Right lobe of liver (tissue), 4 donors: ENCODE measurements around the gene IL1RAPL1.

Source experiments
- POLR2A ChIP-seq: fragments of 450-650 bp; IDR thresholded peaks from one replicate; pipeline ENCODE4 v1.6.1; 2017; ENCODE audit warnings: antibody characterized with exemption, mild to moderate bottlenecking
- TF ChIP-seq, protein P1 (sequence below), 4 donors: fragments of 200-600 bp in 3 of 4; fragments of 450-650 bp in 1 of 4; IDR thresholded peaks; one replicate each; pipeline versions ENCODE4 v1.5.1 to v1.8.0; 2016 to 2022; ENCODE audit warnings: antibody characterized with exemption in 4 of 4, mild to moderate bottlenecking in 2 of 4
- donor health status: DM: no; HTN: no; CAD: no.
- donor health status: DM: no; HTN: no; CAD: no.
- donor health status: DM: no; HTN: yes; CAD: no.

DNA sequence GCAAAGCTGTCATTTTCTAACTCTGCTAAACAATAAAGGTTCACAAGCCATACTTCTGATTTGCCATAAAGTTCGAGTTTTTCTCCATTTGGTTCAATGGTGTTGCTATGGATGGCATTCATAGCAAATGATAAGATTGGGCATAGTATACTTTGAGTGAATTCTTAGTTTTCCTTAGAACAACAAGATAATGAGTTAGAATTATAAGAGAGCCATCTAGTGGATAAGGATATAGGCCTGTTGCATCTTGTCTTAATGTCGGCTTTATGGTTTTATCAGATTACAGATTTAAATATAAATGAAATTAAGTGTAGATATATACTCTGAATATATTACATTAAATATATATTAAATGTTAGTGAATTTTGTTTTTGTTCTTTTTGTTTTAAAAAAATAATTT, 644.6 kb downstream of the IL1RAPL1 start:
- no peak for TF ChIP-seq POLR2A
- TF ChIP-seq, protein P1, sequence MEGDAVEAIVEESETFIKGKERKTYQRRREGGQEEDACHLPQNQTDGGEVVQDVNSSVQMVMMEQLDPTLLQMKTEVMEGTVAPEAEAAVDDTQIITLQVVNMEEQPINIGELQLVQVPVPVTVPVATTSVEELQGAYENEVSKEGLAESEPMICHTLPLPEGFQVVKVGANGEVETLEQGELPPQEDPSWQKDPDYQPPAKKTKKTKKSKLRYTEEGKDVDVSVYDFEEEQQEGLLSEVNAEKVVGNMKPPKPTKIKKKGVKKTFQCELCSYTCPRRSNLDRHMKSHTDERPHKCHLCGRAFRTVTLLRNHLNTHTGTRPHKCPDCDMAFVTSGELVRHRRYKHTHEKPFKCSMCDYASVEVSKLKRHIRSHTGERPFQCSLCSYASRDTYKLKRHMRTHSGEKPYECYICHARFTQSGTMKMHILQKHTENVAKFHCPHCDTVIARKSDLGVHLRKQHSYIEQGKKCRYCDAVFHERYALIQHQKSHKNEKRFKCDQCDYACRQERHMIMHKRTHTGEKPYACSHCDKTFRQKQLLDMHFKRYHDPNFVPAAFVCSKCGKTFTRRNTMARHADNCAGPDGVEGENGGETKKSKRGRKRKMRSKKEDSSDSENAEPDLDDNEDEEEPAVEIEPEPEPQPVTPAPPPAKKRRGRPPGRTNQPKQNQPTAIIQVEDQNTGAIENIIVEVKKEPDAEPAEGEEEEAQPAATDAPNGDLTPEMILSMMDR (IDR thresholded peaks at IDR 0.05) = peak in 3 of 4 donors; percentile 40 to 50 (median 41)
